Endothelial cell of umbilical vein (primary cell): ENCODE results near the gene CST1. TPM values are rescaled to one million over a fixed set of nuclear protein-coding genes. Genes with fewer than 3 reads are reported as not detected.
"Not testable (repeated sequence)": the region's sequence is repeated elsewhere in the genome, so short reads cannot be mapped to it uniquely, and the experiment has no call there.

Experiments
- BruUV-seq: library from RNA; stranded (reverse); fragments of 400-500 nt; replicated peaks from 2 replicates; lab custom pipeline; 2021; lab: Mats Ljungman, UMichigan
- CTCF ChIA-PET: fragments of 300-600, 350-600 bp; sonication (Branson Sonifier 250); formaldehyde crosslinking; loops from one replicate; lab custom pipeline; 2021; ENCODE audit warnings: antibody characterized with exemption, inconsistent platforms; lab: Charles Lee
- POLR2A ChIA-PET: fragments of 300-600, 350-600 bp; sonication (Branson Sonifier 250); formaldehyde crosslinking; loops from one replicate; lab custom pipeline; 2021; ENCODE audit warnings: antibody characterized with exemption, inconsistent platforms; lab: Charles Lee
- DNase-seq: peaks from one replicate; pipeline ENCODE4 v3.0.0-alpha.2; 2011; ENCODE audit warnings: low read depth, low spot score
- FAIRE-seq: peaks from 2 replicates; lab custom pipeline; 2011; peaks lifted over from hg19 to GRCh38; lab: Jason Lieb, UNC
- H2AFZ ChIP-seq: 2 replicates; pipeline ENCODE4 v1.6.0; 2012; ENCODE audit warnings: low read depth, low read length, control low read depth, inconsistent platforms
- H3K27ac ChIP-seq: 2 replicates; pipeline ENCODE4 v1.5.1; 2011; ENCODE audit warnings: low read depth, mild to moderate bottlenecking, control low read depth, low read length, moderate library complexity; ENCODE audit not compliant: insufficient read depth
- H3K27me3 ChIP-seq, 2 experiments: 2 replicates each; pipeline versions ENCODE4 v1.6.0 to v1.6.1; 2011; ENCODE audit warnings: low read length in 2 of 2, mixed read lengths in 1 of 2; ENCODE audit not compliant: control insufficient read depth in 2 of 2, insufficient read depth in 2 of 2
- H3K36me3 ChIP-seq, 2 experiments: 2 replicates in 1 of 2; 3 replicates in 1 of 2; pipeline ENCODE4 v1.5.1; 2011; ENCODE audit warnings: low read length in 2 of 2, mild to moderate bottlenecking in 1 of 2, moderate library complexity in 1 of 2; ENCODE audit not compliant: control insufficient read depth in 2 of 2, insufficient read depth in 2 of 2; ENCODE audit errors: extremely low read depth in 1 of 2
- H3K4me1 ChIP-seq: 3 replicates; pipeline ENCODE4 v1.5.1; 2011; ENCODE audit warnings: mild to moderate bottlenecking, low read length; ENCODE audit not compliant: control insufficient read depth, insufficient read depth; ENCODE audit errors: extremely low read depth
- H3K4me2 ChIP-seq: 2 replicates; pipeline ENCODE4 v1.6.1; 2011; ENCODE audit warnings: low read length, control low read depth, mixed read lengths; ENCODE audit not compliant: insufficient read depth
- H3K4me3 ChIP-seq, 3 experiments: fragments of 200-600 bp in 1 of 3; sonication (generic), shearing (Covaris generic) in 1 of 3; replicated peaks in 1 of 3; 2 replicates each; pipeline ENCODE4 v1.5.1; 2011 to 2016; ENCODE audit warnings: control low read depth in 3 of 3, low read length in 3 of 3, mild to moderate bottlenecking in 2 of 3, inconsistent platforms in 1 of 3, low read depth in 1 of 3, moderate library complexity in 1 of 3; ENCODE audit not compliant: insufficient read depth in 1 of 3
- H3K79me2 ChIP-seq: 2 replicates; pipeline ENCODE4 v1.6.0; 2012; ENCODE audit warnings: low read length, inconsistent platforms; ENCODE audit not compliant: control insufficient read depth, insufficient read depth
- H3K9ac ChIP-seq: replicated peaks from 2 replicates; pipeline ENCODE3; 2011; ENCODE audit warnings: low read length, control low read depth; ENCODE audit not compliant: insufficient read depth; ENCODE audit errors: extremely low read depth
- H3K9me1 ChIP-seq: replicated peaks from 3 replicates; pipeline ENCODE4 v1.6.0; 2011; ENCODE audit warnings: mild to moderate bottlenecking, low read length; ENCODE audit not compliant: control insufficient read depth, insufficient read depth; ENCODE audit errors: extremely low read depth
- H3K9me3 ChIP-seq: replicated peaks from 2 replicates; pipeline ENCODE4 v1.5.1; 2012; ENCODE audit warnings: low read length, inconsistent platforms; ENCODE audit not compliant: control insufficient read depth, insufficient read depth
- H4K20me1 ChIP-seq: replicated peaks from 2 replicates; pipeline ENCODE3; 2011; ENCODE audit warnings: mild to moderate bottlenecking, low read length; ENCODE audit not compliant: control insufficient read depth, insufficient read depth; ENCODE audit errors: extremely low read depth
- EZH2 ChIP-seq: IDR thresholded peaks from 2 replicates; pipeline ENCODE4 v1.6.1; 2012; ENCODE audit warnings: borderline replicate concordance, low read depth, mild to moderate bottlenecking, moderate library complexity, low read length, inconsistent platforms; ENCODE audit not compliant: severe bottlenecking
- FOS ChIP-seq: IDR thresholded peaks from 2 replicates; pipeline ENCODE4 v1.6.1; 2011; ENCODE audit warnings: mild to moderate bottlenecking, low read length, moderate library complexity, borderline replicate concordance; ENCODE audit not compliant: insufficient read depth
- JUN ChIP-seq: IDR thresholded peaks from 2 replicates; pipeline ENCODE4 v1.6.1; 2011; ENCODE audit warnings: borderline replicate concordance, low read depth; ENCODE audit not compliant: insufficient read length, insufficient read depth
- MYC ChIP-seq: IDR thresholded peaks from one replicate; pipeline ENCODE4 v1.6.1; 2011; ENCODE audit warnings: mild to moderate bottlenecking, low read depth, low read length
- POLR2AphosphoS5 ChIP-seq: IDR thresholded peaks from 2 replicates; pipeline ENCODE4 v1.6.1; 2012; ENCODE audit warnings: low read depth, mild to moderate bottlenecking, control low read depth, low read length, moderate library complexity; ENCODE audit not compliant: insufficient read depth
- dilution Hi-C: fragments of 300-500 bp; cut with MboI; formaldehyde crosslinking; loops from one replicate; pipeline ENCODE4 v1.15.0; 2019; ENCODE audit warnings: low sequenced_read_pairs; ENCODE audit not compliant: extremely low pct_ligation_motif_present
- intact Hi-C: fragments of 100-400 bp; cut with micrococcal nuclease; formaldehyde crosslinking; loops from one replicate; pipeline ENCODE4 v1.10.0; 2022
- polyA plus RNA-seq, 4 experiments: library from polyadenylated mRNA; depleted of rRNA in 3 of 4; stranded (reverse) in 3 of 4; unstranded in 1 of 4; fragments of >200 nt; gene quantifications; 2 replicates each; pipeline versions ENCODE4 v1.2.1 to v1.2.3, GENCODE V29; 2011 to 2012; ENCODE audit warnings: missing spikeins in 1 of 4
- total RNA-seq: library from RNA; stranded (reverse); gene quantifications from 2 replicates; pipeline ENCODE4 v1.2.3, GENCODE V29; 2021
- TF ChIP-seq, protein P1 (sequence below), 2 donors: IDR thresholded peaks; 1 replicate in 1 of 2; 2 replicates in 1 of 2; pipeline ENCODE4 v1.5.1; 2011; ENCODE audit warnings: low read length in 2 of 2, mild to moderate bottlenecking in 2 of 2, moderate library complexity in 2 of 2, control low read depth in 1 of 2, inconsistent platforms in 1 of 2, low read depth in 1 of 2; ENCODE audit not compliant: insufficient read depth in 1 of 2; ENCODE audit errors: extremely low read depth in 1 of 2
- TF ChIP-seq, protein P2 (sequence below): IDR thresholded peaks from 2 replicates; pipeline ENCODE4 v1.6.1; 2011; ENCODE audit not compliant: insufficient read depth, insufficient read length

CST1 gene
- total and polyA plus RNA-seq, 2 donors (not counting 3 experiments of a cell fraction or from before 2014, with no cell fraction given) = 0.19 to 2.2 TPM

DNA sequence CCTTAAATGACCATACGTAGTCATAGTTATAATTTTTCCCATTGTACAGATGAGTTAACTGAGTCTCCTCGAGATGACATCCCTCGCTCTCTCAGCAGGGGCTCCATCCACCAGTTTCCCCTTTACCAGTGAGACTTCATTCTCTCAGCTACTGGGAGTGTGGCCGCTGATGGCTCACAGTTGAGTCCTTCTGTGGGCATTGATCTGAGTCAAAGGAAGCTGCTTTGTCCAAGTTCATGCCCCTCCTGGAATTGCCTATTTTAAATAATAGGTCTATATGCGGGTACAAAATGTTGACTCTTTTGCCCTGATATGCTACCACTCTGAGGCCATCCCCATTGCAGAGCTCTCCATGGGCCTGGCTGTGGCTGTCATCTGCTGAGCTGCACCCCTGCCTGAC is 14.8 kb upstream of the CST1 start:
- Histone ChIP-seq H3K79me2 (no peaks in the 10 kb centered on the region), H2AFZ (no peak overlapping the region), H3K4me1 (no peaks in the 10 kb centered on the region), H3K27ac (no peak overlapping the region), H4K20me1 (no peaks in the 10 kb centered on the region), H3K4me3 (no peak overlapping the region), H3K4me2 (no peak overlapping the region), H3K27me3 (peaks cover 6 to 7% of the 10 kb centered on the region in 2 experiments), H3K9me3 (no peaks in the 10 kb centered on the region), H3K9ac (no peak overlapping the region), H3K9me1 (no peaks in the 10 kb centered on the region), H3K36me3 (no peaks in the 10 kb centered on the region)
- ChIA-PET CTCF (no interaction called here), POLR2A (no interaction called here)
- no TSS peak for BruUV-seq
- dilution Hi-C loops = no loop called here
- no peak for TF ChIP-seq MYC
- TF ChIP-seq FOS = no peak
- TF ChIP-seq POLR2AphosphoS5 = no peak
- TF ChIP-seq JUN = no peak
- TF ChIP-seq, protein P1, sequence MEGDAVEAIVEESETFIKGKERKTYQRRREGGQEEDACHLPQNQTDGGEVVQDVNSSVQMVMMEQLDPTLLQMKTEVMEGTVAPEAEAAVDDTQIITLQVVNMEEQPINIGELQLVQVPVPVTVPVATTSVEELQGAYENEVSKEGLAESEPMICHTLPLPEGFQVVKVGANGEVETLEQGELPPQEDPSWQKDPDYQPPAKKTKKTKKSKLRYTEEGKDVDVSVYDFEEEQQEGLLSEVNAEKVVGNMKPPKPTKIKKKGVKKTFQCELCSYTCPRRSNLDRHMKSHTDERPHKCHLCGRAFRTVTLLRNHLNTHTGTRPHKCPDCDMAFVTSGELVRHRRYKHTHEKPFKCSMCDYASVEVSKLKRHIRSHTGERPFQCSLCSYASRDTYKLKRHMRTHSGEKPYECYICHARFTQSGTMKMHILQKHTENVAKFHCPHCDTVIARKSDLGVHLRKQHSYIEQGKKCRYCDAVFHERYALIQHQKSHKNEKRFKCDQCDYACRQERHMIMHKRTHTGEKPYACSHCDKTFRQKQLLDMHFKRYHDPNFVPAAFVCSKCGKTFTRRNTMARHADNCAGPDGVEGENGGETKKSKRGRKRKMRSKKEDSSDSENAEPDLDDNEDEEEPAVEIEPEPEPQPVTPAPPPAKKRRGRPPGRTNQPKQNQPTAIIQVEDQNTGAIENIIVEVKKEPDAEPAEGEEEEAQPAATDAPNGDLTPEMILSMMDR (IDR thresholded peaks at IDR 0.05; ENCODE audit: extremely low read depth in 1 of 2, insufficient read depth in 1 of 2, low read depth in 1 of 2, low read length in 2 of 2) = no peak
- TF ChIP-seq EZH2 = no peak
- TF ChIP-seq, protein P2, sequence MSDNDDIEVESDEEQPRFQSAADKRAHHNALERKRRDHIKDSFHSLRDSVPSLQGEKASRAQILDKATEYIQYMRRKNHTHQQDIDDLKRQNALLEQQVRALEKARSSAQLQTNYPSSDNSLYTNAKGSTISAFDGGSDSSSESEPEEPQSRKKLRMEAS = no peak
- FAIRE-seq (no peak), DNase-seq (no peak)
- intact Hi-C loops = no loop called here

- H3K27me3 ChIP-seq, dilution Hi-C loops, POLR2A ChIA-PET, H3K79me2 ChIP-seq, H3K36me3 ChIP-seq, H3K4me3 ChIP-seq, H3K9ac ChIP-seq, H2AFZ ChIP-seq, intact Hi-C loops, BruUV-seq, H3K4me2 ChIP-seq, H4K20me1 ChIP-seq, DNase-seq, H3K4me1 ChIP-seq, H3K9me1 ChIP-seq, H3K9me3 ChIP-seq, FAIRE-seq, H3K27ac ChIP-seq: not testable (repeated sequence)
- CTCF ChIA-PET = interaction anchor here (1.4 kb wide), 1 partner anchor 96 kb away, joined by 3 read pairs; no protein-coding TSS in a partner anchor
These were observed 13.9 kb upstream of the CST1 start for GRCh38 chr20:23764630-23765029.
